H9 (cell line): ENCODE measurements around the gene LONP2. TPM values are rescaled to one million over a fixed set of nuclear protein-coding genes. Genes with fewer than 3 reads are reported as not detected.

Source experiments
- DNase-seq: peaks from one replicate; pipeline ENCODE4 v3.0.0-alpha.2; 2017
- H2AFZ ChIP-seq: one replicate; pipeline ENCODE4 v1.6.1; 2013; ENCODE audit warnings: mild to moderate bottlenecking, low read length, control low read depth, moderate library complexity
- H2AK5ac ChIP-seq: 2 replicates; pipeline ENCODE4 v1.6.1; 2013; ENCODE audit warnings: low read length, control low read depth, mixed read lengths; ENCODE audit not compliant: insufficient read length
- H2BK120ac ChIP-seq: one replicate; pipeline ENCODE4 v1.6.1; 2013; ENCODE audit warnings: low read depth, mild to moderate bottlenecking, low read length, control low read depth, inconsistent platforms; ENCODE audit not compliant: poor library complexity, severe bottlenecking
- H2BK12ac ChIP-seq: 2 replicates; pipeline ENCODE4 v1.6.1; 2013; ENCODE audit warnings: low read length, control low read depth, mixed read lengths, low read depth; ENCODE audit not compliant: insufficient read length
- H2BK15ac ChIP-seq: 2 replicates; pipeline ENCODE4 v1.6.1; 2013; ENCODE audit warnings: low read depth, low read length, control low read depth
- H2BK20ac ChIP-seq: one replicate; pipeline ENCODE4 v1.6.1; 2013; ENCODE audit warnings: low read depth, mild to moderate bottlenecking, low read length, control low read depth, inconsistent platforms; ENCODE audit not compliant: poor library complexity, severe bottlenecking
- H2BK5ac ChIP-seq: 2 replicates; pipeline ENCODE4 v1.6.1; 2013; ENCODE audit warnings: low read length, control low read depth, mixed read lengths; ENCODE audit not compliant: insufficient read length
- H3K14ac ChIP-seq: 2 replicates; pipeline ENCODE4 v1.6.1; 2013; ENCODE audit warnings: low read length, control low read depth; ENCODE audit not compliant: insufficient read depth
- H3K18ac ChIP-seq: 2 replicates; pipeline ENCODE4 v1.6.1; 2013; ENCODE audit warnings: low read depth, mild to moderate bottlenecking, mixed read lengths, low read length, control low read depth; ENCODE audit not compliant: insufficient read length
- H3K23ac ChIP-seq: 2 replicates; pipeline ENCODE4 v1.6.1; 2013; ENCODE audit warnings: low read length, control low read depth, mixed read lengths, low read depth; ENCODE audit not compliant: insufficient read length
- H3K23me2 ChIP-seq: 2 replicates; pipeline ENCODE4 v1.6.1; 2013; ENCODE audit warnings: low read depth, mild to moderate bottlenecking, mixed read lengths, low read length, control low read depth; ENCODE audit not compliant: insufficient read length, poor library complexity, severe bottlenecking
- H3K27ac ChIP-seq: 2 replicates; pipeline ENCODE4 v1.5.1; 2013; ENCODE audit warnings: low read length, control low read depth, mixed read lengths, low read depth; ENCODE audit not compliant: insufficient read length
- H3K27me3 ChIP-seq: 2 replicates; pipeline ENCODE4 v1.6.1; 2013; ENCODE audit warnings: low read length, control low read depth, inconsistent platforms; ENCODE audit not compliant: insufficient read depth
- H3K4ac ChIP-seq: 2 replicates; pipeline ENCODE4 v1.6.1; 2013; ENCODE audit warnings: low read depth, mild to moderate bottlenecking, control low read depth, inconsistent platforms, low read length, moderate library complexity
- H3K4me1 ChIP-seq: 2 replicates; pipeline ENCODE4 v1.6.1; 2013; ENCODE audit warnings: low read length, control low read depth, inconsistent platforms; ENCODE audit not compliant: insufficient read depth
- H3K4me2 ChIP-seq: 2 replicates; pipeline ENCODE4 v1.6.1; 2013; ENCODE audit warnings: low read length, control low read depth, mixed read lengths; ENCODE audit not compliant: insufficient read length, insufficient read depth
- H3K56ac ChIP-seq: 2 replicates; pipeline ENCODE4 v1.6.1; 2013; ENCODE audit warnings: low read depth, mild to moderate bottlenecking, mixed read lengths, low read length, control low read depth; ENCODE audit not compliant: insufficient read length
- H3K79me1 ChIP-seq: 2 replicates; pipeline ENCODE4 v1.6.1; 2013; ENCODE audit warnings: low read depth, mild to moderate bottlenecking, moderate library complexity, low read length, control low read depth, inconsistent platforms; ENCODE audit not compliant: insufficient read depth, poor library complexity, severe bottlenecking
- H3K79me2 ChIP-seq: 2 replicates; pipeline ENCODE4 v1.6.1; 2013; ENCODE audit warnings: low read length, control low read depth, inconsistent platforms; ENCODE audit not compliant: insufficient read depth
- H3K9ac ChIP-seq: 2 replicates; pipeline ENCODE4 v1.6.1; 2013; ENCODE audit warnings: low read length, control low read depth, mixed read lengths; ENCODE audit not compliant: insufficient read length; ENCODE audit errors: extremely low read depth
- H3K9me3 ChIP-seq: one replicate; pipeline ENCODE4 v1.6.1; 2013; ENCODE audit warnings: low read depth, low read length, inconsistent platforms; ENCODE audit not compliant: control insufficient read depth
- H3T11ph ChIP-seq: one replicate; pipeline ENCODE4 v1.6.1; 2013; ENCODE audit warnings: mild to moderate bottlenecking, low read length, control low read depth, inconsistent platforms
- H4K20me1 ChIP-seq: one replicate; pipeline ENCODE4 v1.6.1; 2013; ENCODE audit not compliant: control insufficient read depth, insufficient read length, insufficient read depth
- H4K5ac ChIP-seq: 2 replicates; pipeline ENCODE4 v1.6.1; 2013; ENCODE audit warnings: low read depth, mild to moderate bottlenecking, mixed read lengths, low read length, control low read depth; ENCODE audit not compliant: insufficient read length
- H4K8ac ChIP-seq: replicated peaks from 2 replicates; pipeline ENCODE4 v1.6.1; 2013; ENCODE audit warnings: low read length, control low read depth, mixed read lengths, low read depth; ENCODE audit not compliant: insufficient read length
- H4K91ac ChIP-seq: 2 replicates; pipeline ENCODE4 v1.6.1; 2013; ENCODE audit warnings: low read depth, mild to moderate bottlenecking, moderate library complexity, mixed read lengths, low read length, control low read depth; ENCODE audit not compliant: insufficient read length
- H3K27ac Mint-ChIP-seq, 3 experiments: 2 replicates in 2 of 3; 3 replicates in 1 of 3; pipeline ENCODE4 v1.8.0; 2020 to 2021; ENCODE audit warnings: mixed read lengths in 3 of 3, mild to moderate bottlenecking in 1 of 3, moderate library complexity in 1 of 3
- H3K27me3 Mint-ChIP-seq: 2 replicates; pipeline ENCODE4 v1.8.0; 2021; ENCODE audit warnings: low read depth, mild to moderate bottlenecking, moderate library complexity, mixed read lengths
- H3K36me3 Mint-ChIP-seq, 3 experiments: 2 replicates in 2 of 3; 3 replicates in 1 of 3; pipeline ENCODE4 v1.8.0; 2020 to 2021; ENCODE audit warnings: low read depth in 3 of 3, mixed read lengths in 3 of 3; ENCODE audit not compliant: insufficient read depth in 1 of 3
- H3K4me1 Mint-ChIP-seq, 2 experiments: 2 replicates each; pipeline ENCODE4 v1.8.0; 2020; ENCODE audit warnings: mixed read lengths in 2 of 2
- H3K4me3 Mint-ChIP-seq, 2 experiments: 2 replicates in 1 of 2; 3 replicates in 1 of 2; pipeline ENCODE4 v1.8.0; 2020 to 2021; ENCODE audit warnings: mild to moderate bottlenecking in 2 of 2, mixed read lengths in 2 of 2, moderate library complexity in 1 of 2
- H3K9me3 Mint-ChIP-seq, 2 experiments: 2 replicates in 1 of 2; 3 replicates in 1 of 2; pipeline ENCODE4 v1.8.0; 2020; ENCODE audit warnings: mild to moderate bottlenecking in 2 of 2, mixed read lengths in 2 of 2, moderate library complexity in 1 of 2
- CTCF ChIP-seq: fragments of 200-600 bp; sonication (generic); conservative IDR thresholded peaks from 3 replicates; pipeline ENCODE4 v1.8.0; 2021; ENCODE audit warnings: antibody characterized with exemption, mild to moderate bottlenecking
- WGBS: extraction: QIAGEN DNeasy Blood & Tissue Kit; methylation state at CpG from one replicate; pipeline ENCODE4 v1.1.7; 2013; ENCODE audit warnings: missing lambda C conversion rate, low lambda C conversion rate, mixed read lengths; ENCODE audit not compliant: insufficient read length; ENCODE audit errors: extremely low coverage; 5-methylcytosine and 5-hydroxymethylcytosine counted together
- total RNA-seq: library from RNA; stranded (reverse); gene quantifications from 2 replicates; pipeline ENCODE4 v1.2.1, GENCODE V29; 2021

LONP2 gene
- total RNA-seq, 1 experiment from 2014 or later: 27.8 TPM

DNA sequence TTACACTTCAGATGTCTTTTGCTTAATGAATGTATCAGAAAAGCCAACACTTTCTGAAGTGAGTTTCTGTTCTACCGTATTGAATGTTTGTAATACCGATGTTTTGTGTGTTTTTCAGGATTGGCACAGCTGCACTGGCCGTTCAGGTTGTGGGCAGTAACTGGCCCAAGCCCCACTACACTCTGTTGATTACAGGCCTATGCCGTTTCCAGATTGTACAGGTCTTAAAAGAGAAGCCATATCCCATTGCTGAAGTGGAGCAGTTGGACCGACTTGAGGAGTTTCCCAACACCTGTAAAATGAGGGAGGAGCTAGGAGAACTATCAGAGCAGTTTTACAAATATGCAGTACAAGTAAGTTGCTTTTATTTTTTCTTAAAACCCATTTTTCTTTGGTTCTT, 7.9 kb downstream of the LONP2 start:
- Histone ChIP-seq H3K4me2 (no peak overlapping the region), H3K9me3 (no peaks in the 10 kb centered on the region), H3K79me2 (no peaks in the 10 kb centered on the region), H4K20me1 (no peaks in the 10 kb centered on the region), H2BK12ac (no peak overlapping the region), H3K14ac (no peak overlapping the region), H3K27ac (no peak overlapping the region), H2BK120ac (no peak overlapping the region), H2BK5ac (no peak overlapping the region), H3K27me3 (no peaks in the 10 kb centered on the region), H3K23me2 (no peaks in the 10 kb centered on the region), H3K4me1 (no peaks in the 10 kb centered on the region), H3K79me1 (no peaks in the 10 kb centered on the region), H2BK20ac (no peak overlapping the region), H2AFZ (no peak overlapping the region), H3T11ph (no peak overlapping the region), H4K91ac (no peak overlapping the region), H3K4ac (no peak overlapping the region), H3K9ac (no peak overlapping the region), H2BK15ac (no peak overlapping the region), H4K5ac (no peak overlapping the region), H4K8ac (no peak overlapping the region), H2AK5ac (no peak overlapping the region), H3K18ac (no peak overlapping the region), H3K23ac (no peak overlapping the region), H3K56ac (no peak overlapping the region)
- Mint-ChIP-seq H3K36me3 (peaks cover 2 to 11% (median 5%) of the 10 kb centered on the region in 3 experiments; a peak in 5 of 7 replicates), H3K9me3 (no peaks in the 10 kb centered on the region), H3K4me3 (no peak overlapping the region), H3K4me1 (peaks cover 0 to 6% of the 10 kb centered on the region in 2 experiments; a peak in 2 of 4 replicates), H3K27ac (peak overlapping the region in 1 of 3 experiments; percentile 70; a peak in 2 of 7 replicates), H3K27me3 (no peaks in the 10 kb centered on the region)
- WGBS: no CpG with 5 or more reads among the region's 5 CpGs
- no peak for DNase-seq
- no peak for TF ChIP-seq CTCF
